ENCODE measurements around the gene LITAF.

LITAF gene

DNA sequence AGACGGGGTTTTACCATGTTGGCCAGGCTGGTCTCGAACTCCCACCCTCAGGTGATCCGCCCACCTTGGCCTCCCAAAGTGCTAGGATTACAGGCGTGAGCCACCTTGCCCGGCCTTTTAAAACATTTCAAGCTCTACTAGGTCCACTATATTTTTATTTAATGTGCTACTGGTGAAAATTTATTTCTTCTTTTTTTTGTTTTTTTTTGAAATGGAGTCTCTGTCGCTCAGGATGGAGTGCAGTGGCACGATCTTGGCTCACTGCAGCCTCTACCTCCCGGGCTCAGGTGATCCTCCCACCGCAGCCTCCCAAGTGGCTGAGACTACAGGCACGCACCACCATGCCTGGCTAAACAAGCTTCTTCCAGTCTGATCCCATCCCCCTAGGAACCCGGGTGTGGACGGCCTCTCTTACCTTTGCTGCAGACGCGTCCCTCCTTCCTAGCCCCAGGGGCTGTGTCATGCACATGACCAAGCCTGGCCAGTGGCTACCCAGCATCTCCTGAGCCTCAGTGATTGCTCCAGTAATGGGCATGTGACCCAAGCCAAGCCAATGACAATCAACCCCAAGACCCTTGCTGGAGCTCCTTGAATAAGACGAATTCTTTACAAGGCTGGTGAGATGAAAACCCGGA lies 40.1 kb upstream of the LITAF start:
- Mint-ChIP-seq H3K27ac (no peak overlapping the region), H3K27me3 (no peaks in the 10 kb centered on the region), H3K4me3 (no peak overlapping the region), H3K4me1 (ENCODE audit: low read depth) (peaks cover 58% of the 10 kb centered on the region), H3K36me3 (ENCODE audit: low read depth) (no peaks in the 10 kb centered on the region), H3K9me3 (no peaks in the 10 kb centered on the region)

DNA sequence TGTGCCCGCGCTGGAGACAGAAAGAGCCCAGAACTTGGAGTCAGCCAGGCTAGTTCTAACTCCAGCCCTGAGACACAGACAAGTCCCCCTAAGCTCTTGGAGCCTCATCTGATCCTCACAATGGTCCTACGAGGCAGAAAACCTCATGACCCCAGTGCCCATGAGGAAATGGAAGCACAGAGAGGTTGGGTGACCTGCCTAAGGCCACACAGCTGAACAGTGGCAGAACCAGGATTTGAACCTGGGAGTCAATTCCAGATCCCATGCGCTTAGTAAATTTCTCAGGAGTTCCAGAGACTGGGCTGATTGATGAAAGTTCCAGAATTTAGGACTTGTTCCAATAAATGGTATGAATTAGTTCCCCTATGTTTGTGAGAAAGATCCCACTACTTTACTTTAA lies 39.0 kb upstream of the LITAF start:
- Mint-ChIP-seq H3K9me3 (no peaks in the 10 kb centered on the region), H3K4me3 (no peak overlapping the region), H3K27me3 (no peaks in the 10 kb centered on the region), H3K27ac (no peak overlapping the region), H3K4me1 (ENCODE audit: low read depth) (peaks cover 67% of the 10 kb centered on the region), H3K36me3 (ENCODE audit: low read depth) (no peaks in the 10 kb centered on the region)

DNA sequence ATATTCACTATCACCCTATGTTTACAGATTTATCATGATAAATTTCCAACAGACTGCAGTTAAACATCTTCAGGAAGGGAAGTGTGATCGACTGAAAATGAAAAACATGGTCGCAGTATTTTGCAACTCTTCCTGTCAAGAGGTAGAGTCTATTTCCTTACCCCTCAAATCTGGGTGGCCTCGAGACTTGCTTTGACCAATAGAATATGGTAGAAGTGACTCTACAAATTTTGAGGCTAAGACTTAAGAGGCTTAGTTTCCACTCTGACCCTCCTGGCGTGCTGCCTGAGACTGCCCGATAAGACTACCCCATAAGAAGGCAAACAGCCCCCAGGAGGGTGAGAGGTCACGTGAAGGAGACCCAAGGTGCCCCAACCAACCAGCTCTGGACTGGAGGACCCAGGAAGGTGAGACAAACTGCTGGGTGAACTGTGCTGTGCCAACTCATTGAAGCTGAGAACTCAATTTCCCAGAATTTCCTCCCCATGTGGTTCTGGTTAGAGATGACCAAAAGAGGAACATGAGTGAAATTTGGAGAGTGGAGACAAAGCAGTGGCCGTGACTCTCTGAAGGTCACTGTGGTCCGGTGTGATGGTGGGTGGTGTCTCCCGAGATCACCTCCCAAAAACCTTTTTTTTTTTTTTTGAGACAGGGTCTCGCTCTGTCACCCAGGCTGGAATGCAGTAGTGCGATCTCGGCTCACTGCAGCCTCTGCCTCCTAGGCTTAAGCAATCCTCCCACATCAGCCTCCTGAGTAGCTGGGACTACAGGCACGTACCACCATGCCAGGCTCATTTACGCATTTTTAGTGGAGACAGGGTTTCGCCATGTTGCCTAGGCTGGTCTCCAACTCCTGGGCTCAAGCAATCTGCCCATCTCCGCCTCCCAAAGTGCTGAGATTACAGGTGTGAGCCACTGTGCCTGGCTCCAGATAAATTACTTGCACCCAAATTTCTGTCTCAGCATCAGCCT lies 38.2 kb upstream of the LITAF start:
- Mint-ChIP-seq H3K4me1 (ENCODE audit: low read depth) (peaks cover 67% of the 10 kb centered on the region), H3K27ac (no peak overlapping the region), H3K4me3 (no peak overlapping the region), H3K27me3 (no peaks in the 10 kb centered on the region), H3K9me3 (peaks cover 6% of the 10 kb centered on the region), H3K36me3 (ENCODE audit: low read depth) (peaks cover 4% of the 10 kb centered on the region)

DNA sequence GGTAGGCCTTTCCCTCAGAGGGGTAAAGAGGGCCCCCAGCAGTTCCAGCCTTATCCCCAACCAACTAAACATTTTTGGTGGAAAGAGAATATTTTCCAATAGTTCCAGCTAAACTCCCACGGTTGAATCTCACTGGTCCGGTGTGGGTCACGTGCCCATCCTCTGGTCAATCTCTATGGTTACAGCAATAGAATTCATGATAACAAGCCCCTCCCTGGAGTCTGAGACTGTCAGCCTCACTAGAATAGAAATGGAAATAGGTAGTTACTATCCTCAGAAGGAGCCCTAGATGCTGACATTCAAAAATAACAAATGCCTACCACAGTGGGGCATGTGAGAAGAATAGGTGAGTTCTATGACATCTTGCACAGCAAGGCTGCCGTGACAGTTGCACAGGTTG lies 37.5 kb upstream of the LITAF start:
- Mint-ChIP-seq H3K4me3 (no peak overlapping the region), H3K27me3 (no peaks in the 10 kb centered on the region), H3K36me3 (ENCODE audit: low read depth) (peaks cover 4% of the 10 kb centered on the region), H3K9me3 (peaks cover 6% of the 10 kb centered on the region), H3K27ac (no peak overlapping the region), H3K4me1 (ENCODE audit: low read depth) (peaks cover 69% of the 10 kb centered on the region)

DNA sequence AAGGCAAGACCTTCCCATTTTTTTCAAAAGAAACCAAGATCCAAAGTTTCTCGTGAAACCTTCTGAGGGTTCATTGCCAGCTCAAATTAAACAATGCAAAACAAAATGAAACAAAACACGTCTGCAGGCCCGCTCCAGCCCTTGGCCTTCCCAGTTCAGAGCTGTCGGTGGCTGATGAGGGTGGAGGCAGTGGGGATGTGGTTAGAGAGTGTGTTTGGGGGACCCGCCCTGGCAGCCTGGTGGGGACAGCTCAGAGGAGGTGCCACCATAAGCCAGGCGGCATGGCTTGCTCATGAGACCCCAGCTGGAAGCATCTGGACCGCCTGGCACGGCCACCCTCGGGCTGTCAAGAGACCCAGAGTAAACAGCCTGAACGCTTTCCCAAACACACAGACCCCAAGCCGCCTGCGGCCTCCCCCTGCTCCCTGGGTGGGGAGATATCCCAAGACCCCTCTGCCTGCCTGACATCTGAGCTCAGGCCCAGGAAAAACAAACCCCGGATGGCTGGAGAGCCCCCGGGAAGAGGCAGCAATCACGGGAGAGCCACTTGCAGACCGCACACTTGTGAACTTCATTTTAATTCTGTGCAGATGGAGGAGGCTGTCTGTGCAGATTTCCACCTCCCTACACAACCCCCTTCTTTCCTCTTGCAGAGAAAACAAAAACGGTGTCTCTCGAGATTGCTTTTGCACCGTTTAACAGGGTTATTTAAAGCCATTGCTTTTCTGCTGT lies 35.4 kb upstream of the LITAF start:
- H3K4me3 Mint-ChIP-seq, result peak overlapping the region; percentile 75
- peaks cover 64% of the 10 kb centered on the region for H3K4me1 Mint-ChIP-seq (ENCODE audit: low read depth)
- H3K27me3 Mint-ChIP-seq, result no peaks in the 10 kb centered on the region
- peaks cover 4% of the 10 kb centered on the region for H3K36me3 Mint-ChIP-seq (ENCODE audit: low read depth)
- H3K27ac Mint-ChIP-seq, result peak overlapping the region; percentile 77
- H3K9me3 Mint-ChIP-seq, result peaks cover 6% of the 10 kb centered on the region

DNA sequence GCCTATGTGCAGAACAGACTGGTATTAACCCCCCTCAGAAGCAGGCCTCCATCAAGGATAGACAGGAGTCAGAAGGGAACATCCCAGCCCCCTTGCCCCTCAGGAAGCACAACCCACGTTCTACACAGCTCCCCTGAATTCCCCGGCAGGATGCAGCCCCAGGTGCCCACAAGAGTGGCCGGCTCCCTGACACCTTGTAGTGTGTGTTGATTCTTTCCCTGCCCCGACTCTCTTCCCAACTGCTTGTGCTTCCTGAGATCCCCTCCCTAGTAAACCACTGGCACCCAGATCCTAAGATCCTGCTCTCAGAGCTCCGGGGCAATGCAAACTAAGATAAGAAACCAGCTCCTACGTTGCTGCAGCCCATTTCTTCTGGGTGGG lies 34.8 kb upstream of the LITAF start:
- Mint-ChIP-seq H3K9me3 (peaks cover 6% of the 10 kb centered on the region), H3K27me3 (no peaks in the 10 kb centered on the region), H3K36me3 (ENCODE audit: low read depth) (peaks cover 4% of the 10 kb centered on the region), H3K27ac (peak overlapping the region; percentile 77), H3K4me1 (ENCODE audit: low read depth) (peaks cover 66% of the 10 kb centered on the region), H3K4me3 (peak overlapping the region; percentile 75)

DNA sequence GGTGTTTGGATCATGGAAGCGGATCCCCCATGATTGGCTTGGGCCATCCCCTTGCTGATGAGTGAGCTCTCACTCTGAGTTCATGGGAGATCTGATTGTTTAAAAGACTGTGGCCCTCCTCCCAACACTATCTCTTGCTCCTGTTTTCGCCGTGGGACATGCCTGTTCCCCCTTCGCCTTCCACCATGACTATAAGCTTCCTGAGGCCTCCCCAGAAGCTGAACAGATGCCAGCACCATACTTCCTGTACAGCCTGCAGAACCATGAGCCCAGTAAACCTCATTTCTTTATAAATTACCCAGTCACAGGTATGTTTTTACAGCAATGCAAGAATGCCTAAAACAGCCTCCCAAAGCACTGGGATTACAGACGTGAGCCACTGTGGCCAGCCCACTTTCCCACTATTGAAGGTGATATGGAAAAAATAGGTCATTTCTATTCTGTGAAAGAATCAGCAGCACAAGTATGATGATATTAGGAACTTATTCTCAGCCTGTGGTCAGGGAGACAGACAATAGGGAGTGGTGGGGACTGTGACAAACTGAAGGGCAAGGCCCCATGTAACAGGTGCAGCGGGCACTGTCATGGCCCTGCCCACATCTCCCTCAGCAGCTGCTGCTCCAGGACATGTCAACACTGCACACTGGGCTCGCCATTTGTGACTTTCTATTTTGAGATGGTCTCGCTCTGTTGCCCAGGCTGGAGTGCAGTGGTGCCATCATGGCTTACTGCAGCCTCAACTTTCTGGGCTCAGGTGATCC lies 33.7 kb upstream of the LITAF start:
- Mint-ChIP-seq H3K27me3 (no peaks in the 10 kb centered on the region), H3K4me3 (peak overlapping the region; percentile 1), H3K27ac (peak overlapping the region; percentile 84), H3K9me3 (peaks cover 6% of the 10 kb centered on the region), H3K4me1 (ENCODE audit: low read depth) (peaks cover 70% of the 10 kb centered on the region), H3K36me3 (ENCODE audit: low read depth) (peaks cover 4% of the 10 kb centered on the region)

DNA sequence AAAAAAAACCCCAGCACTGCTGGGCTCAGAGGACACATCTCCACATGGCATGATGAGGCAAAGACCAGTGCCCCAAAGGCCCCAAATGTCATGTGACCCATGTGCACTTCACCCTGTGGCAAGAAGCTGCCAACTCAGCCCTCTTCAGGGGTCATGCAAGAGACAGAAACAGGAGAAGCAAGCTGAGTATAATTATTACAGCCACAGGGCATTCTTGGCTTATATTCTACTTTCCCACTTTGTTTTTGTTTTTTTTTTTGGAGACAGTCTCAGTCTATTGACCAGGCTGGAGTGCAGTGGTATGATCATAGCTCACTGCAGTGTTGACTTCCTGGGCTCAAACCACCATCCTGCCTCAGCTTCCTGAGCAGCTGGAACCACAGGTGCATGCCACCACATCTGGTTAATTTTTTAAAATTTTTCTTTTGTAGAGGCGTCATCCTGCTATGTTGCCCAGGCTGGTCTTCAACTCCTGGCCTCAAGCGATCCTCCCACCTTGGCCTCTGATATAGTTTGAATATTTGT lies 32.7 kb upstream of the LITAF start:
- peaks cover 6% of the 10 kb centered on the region for H3K9me3 Mint-ChIP-seq
- peaks cover 4% of the 10 kb centered on the region for H3K36me3 Mint-ChIP-seq (ENCODE audit: low read depth)
- peaks cover 67% of the 10 kb centered on the region for H3K4me1 Mint-ChIP-seq (ENCODE audit: low read depth)
- peak overlapping the region; percentile 54 for H3K27ac Mint-ChIP-seq
- no peaks in the 10 kb centered on the region for H3K27me3 Mint-ChIP-seq
- H3K4me3 Mint-ChIP-seq, result no peak overlapping the region

DNA sequence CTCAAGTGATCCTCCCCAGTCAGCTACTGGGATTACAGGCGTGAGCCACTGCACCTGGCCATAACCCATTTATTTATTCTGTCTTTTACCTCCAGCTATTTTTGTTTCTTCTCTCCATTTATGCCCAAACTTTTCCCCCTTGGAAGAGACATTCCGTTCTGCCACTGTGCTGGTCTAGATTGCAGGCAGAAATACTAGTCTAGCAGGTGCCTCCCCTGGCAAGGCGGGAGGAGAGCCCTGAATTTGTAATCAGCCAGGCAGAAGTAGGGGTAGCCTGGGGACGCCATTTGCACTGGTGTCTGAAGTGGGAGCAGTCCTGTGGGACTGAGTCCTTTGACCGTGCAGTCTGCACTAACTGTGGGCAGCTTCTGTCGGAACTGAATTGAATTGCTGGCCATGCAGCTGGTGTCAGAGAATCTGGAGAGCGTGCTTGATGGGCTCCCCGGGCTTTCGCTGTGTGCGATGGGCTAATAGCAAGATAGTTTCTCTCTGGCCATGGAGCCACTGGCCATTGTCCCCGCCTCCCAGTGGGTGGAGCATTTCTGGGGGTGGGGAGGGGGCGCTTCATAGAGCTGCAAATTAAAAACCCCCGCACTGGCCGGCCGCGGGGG lies 31.5 kb upstream of the LITAF start:
- Mint-ChIP-seq H3K4me3 (no peak overlapping the region), H3K4me1 (ENCODE audit: low read depth) (peaks cover 73% of the 10 kb centered on the region), H3K27ac (no peak overlapping the region), H3K36me3 (ENCODE audit: low read depth) (peaks cover 4% of the 10 kb centered on the region), H3K9me3 (peaks cover 6% of the 10 kb centered on the region), H3K27me3 (no peaks in the 10 kb centered on the region)

DNA sequence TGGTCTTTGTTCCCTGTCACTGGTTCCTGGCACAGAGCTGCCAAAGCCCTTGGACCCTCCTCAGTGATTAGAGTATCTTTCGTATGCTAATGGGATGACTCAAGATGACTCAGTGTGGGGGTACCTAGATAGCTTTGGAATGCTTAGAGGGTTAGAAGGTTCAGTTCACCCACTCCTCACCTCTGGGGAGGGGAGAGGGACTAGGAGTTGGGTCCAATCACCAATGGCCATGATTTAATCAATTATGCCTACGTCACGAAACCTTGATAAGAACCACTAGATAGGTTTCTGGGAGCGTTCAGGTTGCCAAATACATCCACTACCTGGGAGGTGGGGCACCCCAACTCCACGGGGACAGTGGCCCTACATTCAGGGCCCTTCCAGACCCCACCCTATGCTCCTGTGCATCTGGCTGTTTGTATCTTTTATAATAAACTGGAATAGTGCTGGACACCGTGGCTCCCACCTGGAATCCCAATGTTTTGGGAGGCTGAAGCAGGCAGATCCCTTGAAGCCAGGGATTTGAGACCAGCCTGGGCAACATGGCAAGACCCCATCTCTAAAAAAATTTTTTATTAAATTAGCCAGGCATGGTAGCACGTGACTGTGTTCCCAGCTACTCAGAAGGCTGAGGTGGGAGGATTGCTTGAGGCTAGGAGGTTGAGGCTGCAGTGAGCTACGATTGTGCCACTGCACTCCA lies 29.2 kb upstream of the LITAF start:
- H3K4me1 Mint-ChIP-seq (ENCODE audit: low read depth), result peaks cover 69% of the 10 kb centered on the region
- H3K27ac Mint-ChIP-seq, result no peak overlapping the region
- H3K9me3 Mint-ChIP-seq, result peaks cover 6% of the 10 kb centered on the region
- H3K36me3 Mint-ChIP-seq (ENCODE audit: low read depth), result peaks cover 4% of the 10 kb centered on the region
- no peaks in the 10 kb centered on the region for H3K27me3 Mint-ChIP-seq
- H3K4me3 Mint-ChIP-seq, result no peak overlapping the region

DNA sequence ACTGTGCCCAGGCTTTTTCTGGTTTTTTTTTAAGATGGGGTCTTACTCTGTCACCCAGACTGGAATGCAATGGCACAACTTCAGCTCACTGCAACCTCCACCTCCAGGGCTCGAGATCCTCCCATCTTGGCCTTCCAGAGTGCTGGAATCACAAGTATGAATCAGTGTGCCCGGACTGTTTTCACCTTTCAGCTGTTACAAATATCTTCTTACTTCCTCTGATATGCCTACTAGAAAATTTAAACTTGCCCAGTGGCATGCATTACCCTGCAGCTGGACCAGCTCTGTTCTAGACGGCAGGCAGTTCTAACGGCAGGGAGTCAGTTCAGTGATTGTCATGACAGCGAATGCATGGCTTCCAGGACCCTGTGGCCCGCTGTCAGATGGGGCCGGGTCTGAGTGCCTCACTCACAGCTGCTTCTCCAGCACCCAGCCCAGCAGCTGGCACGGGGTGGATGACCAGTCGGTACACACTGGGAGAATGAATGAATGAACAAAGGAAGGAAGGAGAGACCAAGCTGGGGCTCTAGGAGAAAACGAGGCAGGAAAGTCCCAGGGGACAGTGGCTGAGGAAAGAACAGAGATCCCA lies 28.0 kb upstream of the LITAF start:
- Mint-ChIP-seq H3K36me3 (ENCODE audit: low read depth) (no peaks in the 10 kb centered on the region), H3K4me3 (no peak overlapping the region), H3K27ac (peak overlapping the region; percentile 12), H3K4me1 (ENCODE audit: low read depth) (peaks cover 66% of the 10 kb centered on the region), H3K27me3 (no peaks in the 10 kb centered on the region), H3K9me3 (no peaks in the 10 kb centered on the region)

DNA sequence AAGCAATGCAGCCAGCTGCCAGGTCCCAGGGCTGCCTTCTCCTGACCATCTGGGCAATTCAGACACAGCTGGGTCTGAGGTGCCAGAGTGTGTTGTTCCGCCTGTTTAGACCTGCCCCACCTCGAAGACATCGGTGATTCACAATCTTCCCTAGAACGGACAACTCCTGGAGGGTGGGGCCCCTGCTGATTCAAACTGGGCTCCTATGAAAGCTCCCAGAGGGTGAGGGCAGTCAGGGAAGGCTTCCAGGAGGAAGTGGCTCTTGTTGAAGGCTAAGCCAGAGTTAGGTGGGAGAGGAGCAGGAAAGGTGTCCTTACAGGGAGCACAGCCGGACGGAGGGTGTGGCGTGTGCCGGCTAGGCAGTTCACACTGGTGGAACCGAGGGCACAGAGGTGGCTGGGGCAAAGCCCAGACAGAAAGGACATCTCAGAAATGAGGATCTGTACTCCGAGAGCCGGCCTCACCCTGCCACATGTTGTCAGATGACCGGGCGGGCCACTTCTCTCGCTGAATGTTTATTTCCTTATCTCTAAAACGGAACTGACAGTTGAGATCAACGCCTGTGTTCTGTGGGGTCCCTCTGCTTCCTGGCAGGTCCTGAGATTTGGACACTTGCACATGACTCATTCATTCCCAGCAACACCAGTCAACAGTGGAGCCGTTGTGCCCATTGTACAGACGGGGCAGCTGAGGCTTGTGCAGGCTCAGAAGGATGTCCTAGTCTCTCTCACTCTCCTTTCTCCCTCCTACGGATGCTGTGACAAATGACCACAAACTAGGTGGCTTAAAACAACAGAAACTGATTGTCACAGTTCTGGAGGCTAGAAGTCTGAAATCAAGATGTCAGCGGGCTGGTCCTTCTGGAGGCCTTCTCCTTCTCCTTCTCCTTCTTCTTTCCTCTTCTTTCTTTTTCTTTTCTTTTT lies 26.9 kb upstream of the LITAF start:
- H3K36me3 Mint-ChIP-seq (ENCODE audit: low read depth), result no peaks in the 10 kb centered on the region
- peak overlapping the region; percentile 27 for H3K27ac Mint-ChIP-seq
- H3K4me1 Mint-ChIP-seq (ENCODE audit: low read depth), result peaks cover 66% of the 10 kb centered on the region
- no peaks in the 10 kb centered on the region for H3K27me3 Mint-ChIP-seq
- H3K4me3 Mint-ChIP-seq, result peak overlapping the region; percentile 11
- H3K9me3 Mint-ChIP-seq, result no peaks in the 10 kb centered on the region
